Measurements from ENCODE around the gene HS3ST3B1.

HS3ST3B1 gene

DNA sequence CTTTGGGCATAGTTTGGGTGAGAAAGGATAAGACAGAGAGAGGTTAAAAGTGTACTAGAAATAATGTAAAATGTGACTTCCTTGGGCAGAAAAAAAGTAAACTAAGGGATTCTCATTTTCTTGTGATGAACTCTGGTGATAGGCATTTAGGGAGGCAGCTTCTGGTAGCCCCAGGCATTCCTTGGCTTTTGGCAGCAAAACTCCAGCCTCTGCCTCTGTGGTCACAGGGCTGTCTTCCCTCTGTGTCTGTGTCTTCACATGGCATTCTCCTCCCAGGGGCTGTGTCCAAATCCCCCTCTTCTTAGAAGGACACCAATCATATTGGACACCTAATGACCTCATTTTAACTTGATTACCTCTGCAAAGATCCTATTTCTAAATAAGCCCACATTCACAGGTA lies 54.7 kb downstream of the HS3ST3B1 start:
- DNase-seq = no peak

DNA sequence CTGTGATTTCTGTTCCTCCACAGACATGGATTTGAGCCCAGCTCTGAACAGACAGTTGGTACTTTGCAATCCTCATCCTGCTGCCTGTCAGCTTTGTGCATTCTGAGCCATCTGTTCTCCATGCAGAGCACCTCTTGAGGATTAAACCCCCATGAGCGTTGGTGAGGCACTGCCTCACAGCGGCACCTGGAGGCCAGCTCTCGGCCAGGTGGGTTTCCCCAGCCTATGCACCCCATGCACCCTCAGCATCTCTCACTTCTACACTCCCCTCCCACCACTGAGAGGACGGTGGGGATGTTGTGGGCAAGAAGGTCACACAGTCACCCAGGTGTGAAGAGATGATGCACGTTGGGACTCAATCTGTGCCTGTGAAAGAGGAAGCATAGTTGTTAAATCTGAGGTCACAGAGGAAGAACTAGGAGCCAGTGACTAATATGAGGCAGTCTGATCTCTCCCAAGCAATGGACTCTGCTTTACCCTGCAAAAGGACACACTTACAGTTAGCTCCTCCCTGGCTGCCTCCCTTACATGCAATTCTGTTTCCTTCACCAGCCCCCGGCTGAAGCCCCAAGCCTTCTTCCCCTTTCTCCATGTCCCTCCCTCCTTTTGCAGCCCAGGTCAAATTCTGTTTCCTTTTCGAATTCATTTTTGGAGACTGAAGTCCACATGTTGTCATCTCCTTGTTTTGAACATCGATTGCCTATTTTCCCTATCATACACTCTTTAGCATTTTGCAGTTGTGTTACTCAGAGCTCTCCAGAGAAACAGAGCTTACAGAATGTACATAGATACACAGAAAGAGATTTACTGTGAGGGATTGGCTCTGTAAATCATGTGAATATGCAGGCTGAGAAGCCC lies 58.5 kb downstream of the HS3ST3B1 start:
- no peak for DNase-seq

GRCh38 chr17:14360856-14361255 lies 60.0 kb downstream of the HS3ST3B1 start:
- no peak for DNase-seq

DNA sequence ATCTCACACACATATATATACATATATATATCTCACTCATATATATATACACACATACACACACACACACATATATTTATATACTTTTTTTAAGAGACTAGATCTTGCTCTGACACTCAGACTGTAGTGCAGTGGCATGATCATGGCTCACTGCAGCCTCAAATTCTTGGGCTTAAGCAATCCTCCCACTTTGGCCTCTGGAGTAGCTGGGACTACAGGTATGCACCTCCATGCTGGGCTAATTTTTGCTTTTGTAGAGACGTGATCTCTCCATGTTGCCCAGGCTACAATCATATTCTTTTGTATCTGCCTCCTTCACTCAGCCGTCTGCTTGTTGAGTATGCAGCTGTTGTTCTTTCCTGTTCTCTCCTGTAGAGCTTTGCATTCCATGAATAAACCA lies 60.6 kb downstream of the HS3ST3B1 start:
- no peak for DNase-seq

DNA sequence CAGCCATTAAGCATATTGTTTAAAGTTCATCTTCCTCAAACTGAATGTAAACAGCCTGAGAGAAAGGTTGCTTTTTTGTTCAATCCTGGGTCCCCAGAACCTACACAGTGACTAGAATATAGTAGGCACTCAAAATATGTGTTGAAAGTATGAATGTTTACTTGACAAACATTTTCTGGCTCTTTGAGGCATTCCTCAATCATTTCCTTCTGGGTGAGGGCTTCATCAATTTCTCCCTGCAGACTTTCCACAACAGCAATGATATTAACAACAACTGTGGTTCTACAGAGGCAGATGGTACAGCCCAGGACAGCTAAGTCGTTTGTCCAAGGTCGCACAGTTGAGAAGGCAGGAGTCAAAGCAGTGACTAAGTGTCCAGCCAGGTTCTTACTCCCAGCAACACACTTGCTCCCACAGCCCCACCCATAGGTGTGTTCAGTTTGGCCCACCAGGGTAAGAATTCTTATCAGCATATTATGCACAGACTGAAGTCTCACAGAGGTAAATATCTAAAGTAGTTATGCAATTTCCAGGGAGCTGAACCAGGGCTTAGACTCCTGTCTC lies 61.1 kb downstream of the HS3ST3B1 start:
- no peak for DNase-seq

DNA sequence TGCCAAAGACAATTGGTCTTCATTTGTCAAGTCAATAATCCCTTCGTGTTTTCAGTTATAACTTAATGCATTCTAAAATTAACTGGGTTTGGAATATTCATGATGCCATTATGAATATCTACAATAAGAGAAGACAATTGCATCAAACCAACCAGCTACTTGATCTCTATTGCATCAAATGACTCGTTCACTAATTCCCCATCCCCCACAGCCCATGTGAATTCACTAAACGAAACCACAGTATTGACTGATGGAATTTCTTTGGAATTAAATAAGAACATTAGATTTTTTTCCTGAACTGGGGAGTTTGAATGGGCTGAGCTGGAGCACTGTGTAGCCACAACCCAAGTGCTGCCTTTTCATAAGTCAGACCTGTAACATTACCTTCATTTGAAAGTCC lies 65.3 kb downstream of the HS3ST3B1 start:
- no peak for DNase-seq

GRCh38 chr17:14372461-14372860 lies 71.6 kb downstream of the HS3ST3B1 start:
- DNase-seq = no peak

DNA sequence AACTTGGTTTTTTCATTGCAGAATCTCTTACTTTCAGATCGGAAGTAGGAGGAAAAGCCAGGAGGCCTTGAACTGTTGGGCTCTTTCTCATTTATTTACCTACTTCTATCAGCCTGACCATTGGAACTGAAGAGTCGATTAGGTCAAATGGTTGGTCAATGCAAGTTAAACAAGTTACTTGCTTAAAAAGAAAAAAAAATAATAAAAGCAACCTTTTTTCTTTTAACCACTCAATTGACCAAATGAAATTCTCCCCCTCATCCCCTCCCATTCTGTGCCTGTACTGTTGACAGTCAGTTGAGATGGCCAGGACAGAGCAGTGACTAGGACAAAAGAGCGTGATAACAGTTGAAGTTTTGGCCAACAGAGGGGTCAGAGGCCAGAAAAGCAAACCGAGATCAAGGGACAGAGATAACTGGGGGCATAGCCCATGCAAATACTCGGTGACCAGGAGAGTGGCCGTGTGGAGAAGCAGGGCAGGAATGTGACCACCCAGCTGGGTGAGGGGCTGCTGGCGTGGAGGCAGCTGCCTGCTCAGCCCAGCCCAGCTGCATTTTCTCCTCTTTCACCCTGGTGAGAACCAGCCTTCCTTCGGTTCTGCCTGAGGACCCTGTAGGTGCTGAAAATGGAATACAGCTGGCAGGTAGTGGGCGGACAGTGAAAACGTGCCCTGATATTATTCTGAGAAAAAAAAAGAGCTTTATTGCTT lies 72.2 kb downstream of the HS3ST3B1 start:
- DNase-seq = no peak

DNA sequence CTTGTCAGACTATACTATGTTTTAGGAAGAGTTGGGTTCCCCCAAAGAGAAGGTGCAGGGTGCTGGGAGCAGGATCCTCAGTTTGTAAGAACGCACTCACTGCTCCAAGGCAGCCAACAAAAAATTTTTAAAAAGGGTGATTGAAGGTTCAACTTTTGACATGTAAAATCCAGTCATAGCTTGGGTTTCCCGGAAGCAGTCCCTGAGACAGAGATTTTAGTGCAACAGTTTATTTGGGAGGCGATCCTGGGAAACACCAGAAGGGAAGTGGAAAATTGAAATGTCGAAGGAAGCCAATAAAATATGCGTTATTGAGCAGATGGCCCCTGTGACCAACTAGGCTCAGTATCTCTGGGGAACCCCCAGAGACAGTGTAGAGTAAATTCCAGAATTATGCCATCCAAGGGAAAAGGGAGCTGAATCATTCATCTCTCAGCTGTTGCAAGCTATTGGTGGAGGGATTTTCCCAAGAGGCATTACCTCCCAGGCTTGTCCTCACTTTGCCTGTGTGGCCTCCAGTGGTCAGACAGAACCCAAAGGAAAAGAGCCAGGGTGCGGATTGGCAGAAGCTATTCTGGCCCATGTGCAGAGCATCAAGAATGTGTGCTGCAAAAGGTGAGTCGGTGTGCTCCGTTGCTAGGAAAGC lies 72.9 kb downstream of the HS3ST3B1 start:
- no peak for DNase-seq

DNA sequence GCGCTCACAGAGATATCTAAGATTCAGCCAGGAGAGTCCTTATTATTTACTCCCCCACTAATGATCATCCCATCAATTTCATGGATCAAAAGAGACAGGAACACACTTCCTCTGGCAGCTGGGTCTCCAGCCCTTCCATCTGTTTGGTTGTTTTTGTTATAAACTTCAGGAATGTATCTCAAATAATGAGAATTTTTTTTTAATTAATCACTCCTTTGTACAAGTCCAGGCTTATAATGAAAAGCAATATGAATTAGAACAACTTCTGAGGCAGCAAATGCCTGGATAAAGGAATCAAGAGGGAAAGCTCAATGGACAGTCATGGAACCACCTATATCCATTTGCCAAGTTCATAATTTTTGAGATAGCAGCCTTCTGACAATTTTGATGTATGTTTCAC lies 73.4 kb downstream of the HS3ST3B1 start:
- no peak for DNase-seq

DNA sequence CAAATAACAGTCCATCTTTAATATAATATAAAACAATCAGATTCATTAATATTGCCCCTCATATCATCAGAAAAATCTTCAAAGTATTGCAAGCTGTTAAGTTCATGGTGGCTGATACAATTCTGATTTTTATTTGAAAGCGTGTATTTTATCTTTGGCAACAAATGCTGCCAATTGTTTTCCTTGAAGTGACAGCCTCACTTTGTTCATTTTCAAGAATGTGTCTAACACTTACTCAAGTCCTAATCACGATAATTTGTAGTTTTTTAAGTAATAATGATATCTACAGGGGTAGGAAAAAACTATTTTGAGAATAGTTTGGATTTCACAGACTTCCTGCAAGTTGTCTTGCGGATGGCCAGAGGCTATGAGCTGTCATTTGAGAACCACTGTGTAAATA lies 75.8 kb downstream of the HS3ST3B1 start:
- no peak for DNase-seq

DNA sequence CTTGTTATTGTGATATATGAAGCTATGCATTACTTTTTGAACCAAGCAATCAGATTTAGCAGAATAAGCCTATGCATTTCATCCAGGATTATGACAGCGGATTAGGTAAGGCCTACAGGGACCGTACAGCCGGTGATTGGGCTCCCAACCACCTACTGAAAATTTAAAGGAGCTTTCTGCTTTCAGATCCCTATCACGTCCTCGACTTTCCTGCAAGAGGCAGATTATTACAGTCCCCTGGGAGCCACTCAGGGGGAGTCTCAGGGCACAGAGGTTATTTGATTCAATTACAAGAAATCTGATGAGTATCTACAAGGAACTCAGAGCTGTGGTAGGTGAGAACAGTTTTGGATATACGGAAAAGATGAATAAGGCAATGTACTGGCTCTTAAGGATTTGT lies 80.7 kb downstream of the HS3ST3B1 start:
- no peak for DNase-seq

GRCh38 chr17:14387036-14387435 lies 86.2 kb downstream of the HS3ST3B1 start:
- DNase-seq = no peak

GRCh38 chr17:14389681-14390080 lies 88.8 kb downstream of the HS3ST3B1 start:
- DNase-seq = no peak

DNA sequence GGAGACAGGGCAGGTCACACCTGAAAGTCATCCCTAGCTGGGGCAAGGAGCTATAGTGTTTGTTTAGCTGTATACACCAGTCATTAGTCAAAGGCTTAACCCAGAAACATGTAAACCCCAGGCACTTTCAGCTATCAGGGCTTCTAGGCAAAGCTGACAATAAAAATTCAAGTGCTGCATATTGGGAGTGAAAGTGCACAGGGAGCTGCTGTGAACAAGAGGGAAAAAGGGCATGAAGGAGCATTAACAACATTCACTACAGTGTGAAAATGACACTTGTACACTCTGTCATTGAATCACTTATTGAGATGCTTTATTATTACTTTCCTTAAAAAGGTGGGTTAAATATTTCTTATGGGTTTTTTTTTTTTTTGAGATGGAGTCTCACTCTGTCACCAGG lies 92.8 kb downstream of the HS3ST3B1 start:
- no peak for DNase-seq

DNA sequence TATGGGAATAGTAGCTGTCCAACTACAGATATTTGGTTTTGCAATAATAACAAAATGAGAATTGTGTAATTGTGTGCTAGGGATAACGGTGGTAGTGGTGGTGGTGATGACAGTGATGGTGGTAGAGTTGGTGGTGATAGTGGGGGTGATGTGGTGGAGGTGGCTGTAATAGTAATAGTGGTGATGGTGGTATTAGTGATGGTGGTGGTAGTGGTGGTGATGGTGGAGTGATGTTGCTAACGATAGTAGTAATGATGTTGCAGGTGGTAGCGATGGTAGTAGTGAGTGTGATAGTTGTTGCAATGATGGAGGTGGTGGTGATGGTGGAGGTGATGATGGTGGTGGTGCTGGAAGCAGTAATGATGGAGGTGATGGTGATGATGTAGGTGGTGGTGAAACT lies 94.4 kb downstream of the HS3ST3B1 start:
- no peak for DNase-seq

DNA sequence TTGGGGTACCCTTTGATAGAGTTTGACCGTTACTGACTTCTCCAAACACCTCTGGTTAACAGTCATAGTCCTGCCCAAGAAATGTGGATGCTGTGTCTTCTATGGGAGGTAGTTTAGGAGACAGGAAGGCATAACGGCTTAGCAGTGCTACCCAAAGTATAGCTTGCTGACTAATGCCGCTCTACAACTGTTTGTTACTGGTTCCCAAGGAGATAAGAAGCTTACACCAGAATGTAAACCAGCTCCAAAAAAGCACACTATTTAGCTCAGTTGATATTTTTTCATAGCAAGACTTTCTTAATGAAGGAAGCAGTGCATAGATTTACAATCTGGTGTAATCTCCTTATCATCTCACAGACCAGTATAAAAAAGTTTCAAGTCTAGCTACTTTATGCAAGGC lies 95.7 kb downstream of the HS3ST3B1 start:
- no peak for DNase-seq

- no peak for DNase-seq
Observed at GRCh38 chr17:14398766-14399165, 97.9 kb downstream of the HS3ST3B1 start.
